Kidney glomerular epithelial cell (primary cell): ENCODE measurements around the gene CLDN9.
"Not testable (repeated sequence)": the region's sequence is repeated elsewhere in the genome, so short reads cannot be mapped to it uniquely, and the experiment has no call there.

Experiments
- DNase-seq: peaks from one replicate; lab custom pipeline; 2025; lab: John Stamatoyannopoulos, UW

Gene CLDN9

DNA sequence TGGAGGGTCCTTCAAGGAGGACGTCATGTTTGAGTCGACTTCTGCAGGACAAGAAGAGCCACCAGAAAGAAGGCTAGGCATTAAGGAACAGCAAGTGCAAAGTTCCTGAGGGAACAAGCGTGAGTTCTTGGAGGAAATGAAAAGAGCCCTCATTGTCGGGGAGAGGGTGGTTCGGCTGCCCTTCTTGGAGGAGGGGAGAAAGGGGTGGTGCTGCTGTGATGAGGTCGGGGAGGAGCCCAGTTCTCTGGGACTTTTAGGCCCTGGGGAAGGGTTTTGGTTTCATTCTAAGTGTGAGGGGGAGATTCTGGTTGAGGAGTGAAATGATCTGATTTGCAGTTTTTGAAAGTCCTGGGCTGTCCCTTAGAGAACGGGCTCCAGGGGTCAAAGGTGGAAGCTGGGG lies 19.9 kb downstream of the CLDN9 start:
- DNase-seq: no peak

DNA sequence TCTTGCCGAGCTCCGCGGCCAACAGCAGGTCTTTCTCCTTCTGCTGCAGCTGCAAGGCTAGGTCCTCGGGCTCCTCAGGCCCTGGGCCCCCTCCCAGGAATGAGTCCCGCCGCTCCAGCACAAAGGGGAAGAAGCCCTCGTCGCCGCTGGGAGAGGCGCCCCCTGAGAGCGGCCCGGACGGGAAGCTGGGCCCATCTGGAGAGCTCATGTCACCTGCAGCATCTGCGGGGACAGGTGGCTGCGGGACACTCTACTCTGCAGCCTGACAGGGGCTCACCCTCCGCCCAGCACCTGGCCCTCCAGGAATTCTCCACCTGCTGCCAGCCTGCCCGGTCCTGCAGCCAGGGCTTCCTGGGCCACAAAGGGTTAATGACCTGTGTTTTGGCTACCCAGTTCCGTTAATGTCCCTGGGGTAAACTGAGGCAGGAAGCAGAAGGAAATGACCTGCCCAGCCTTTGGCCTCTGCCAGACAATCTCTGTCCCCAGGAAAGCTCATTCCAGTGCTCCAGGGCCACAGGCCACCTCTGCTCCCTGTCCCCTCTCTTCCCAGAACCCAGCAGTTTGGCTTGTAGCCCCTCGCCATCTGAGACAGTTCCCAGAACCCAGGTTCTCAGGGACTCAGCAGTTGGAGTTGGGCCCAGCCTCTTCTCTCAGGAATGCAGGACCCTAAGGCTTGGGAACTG lies 22.7 kb downstream of the CLDN9 start:
- no peak for DNase-seq

- DNase-seq: no peak
These were observed 23.4 kb downstream of the CLDN9 start for GRCh38 chr16:3035972-3036725.

DNA sequence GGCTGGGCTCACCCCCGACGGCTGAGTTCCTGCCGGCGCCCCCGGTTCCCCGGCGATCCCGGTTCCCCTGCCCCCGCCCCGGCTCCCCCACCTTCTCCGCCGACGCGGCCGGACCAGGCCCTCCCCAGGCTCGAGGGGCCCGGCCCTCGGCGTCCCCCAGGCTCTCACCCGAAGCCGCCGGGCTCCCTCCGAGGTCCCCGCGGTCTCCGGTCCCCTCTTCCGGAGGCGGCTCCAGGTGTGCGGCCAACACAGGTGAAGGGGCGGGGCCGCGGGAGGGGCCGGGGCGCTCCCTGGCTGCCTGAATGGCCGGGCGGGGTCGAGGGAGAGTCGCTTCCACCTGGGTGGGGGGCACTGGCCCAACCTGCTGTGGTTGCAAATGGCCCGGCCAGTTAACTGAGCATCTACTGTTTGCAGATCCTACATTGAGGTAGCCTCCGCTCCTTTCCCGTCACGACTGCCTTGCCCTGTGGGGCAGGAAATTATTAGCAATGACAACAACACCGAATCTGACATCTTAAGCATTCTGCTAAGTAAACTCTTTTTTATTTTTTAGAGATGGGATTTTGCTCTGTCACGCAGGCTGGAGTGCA lies 24.1 kb downstream of the CLDN9 start, which contains the start of gene BICDL2:
TSS of gene BICDL2 (minus strand) at position 219 of the 590 bp plus-strand sequence. CDS start 1,448 bp downstream, outside the sequence.
- DNase-seq: no peak

- no peak for DNase-seq
These were observed 25.5 kb downstream of the CLDN9 start for GRCh38 chr16:3038256-3038655.

DNA sequence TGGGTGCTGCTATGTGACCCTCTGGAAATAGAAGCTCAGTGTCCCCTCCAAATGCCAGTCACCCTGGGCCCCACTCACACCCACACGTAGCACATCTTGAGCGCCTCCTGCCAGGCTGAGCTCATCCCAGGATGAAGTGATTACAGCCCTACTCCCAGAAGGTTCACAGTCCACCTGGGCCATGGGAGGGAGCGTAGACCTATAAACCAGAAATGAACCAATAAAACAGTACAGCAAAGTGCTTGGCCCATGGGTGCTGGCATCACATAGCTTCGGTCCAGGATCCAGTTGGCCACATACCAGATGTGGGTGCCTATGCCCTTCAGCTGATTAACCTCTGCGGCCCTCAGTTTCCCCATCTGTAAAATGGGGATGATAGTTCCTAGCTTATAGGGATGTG lies 26.2 kb downstream of the CLDN9 start:
- DNase-seq: no peak

- no peak for DNase-seq
These were observed 29.7 kb downstream of the CLDN9 start for GRCh38 chr16:3042376-3042775.

- DNase-seq: no peak
These were observed 32.0 kb downstream of the CLDN9 start for GRCh38 chr16:3044708-3045107.

GRCh38 chr16:3045758-3046640 lies 33.3 kb downstream of the CLDN9 start, which contains the start of gene MMP25:
Gene MMP25 (plus strand): TSS chr16:3046561. CDS start chr16:3046918, 357 bp downstream.
- DNase-seq: no peak

- no peak for DNase-seq
These were observed 34.1 kb downstream of the CLDN9 start for GRCh38 chr16:3046641-3047386.

DNA sequence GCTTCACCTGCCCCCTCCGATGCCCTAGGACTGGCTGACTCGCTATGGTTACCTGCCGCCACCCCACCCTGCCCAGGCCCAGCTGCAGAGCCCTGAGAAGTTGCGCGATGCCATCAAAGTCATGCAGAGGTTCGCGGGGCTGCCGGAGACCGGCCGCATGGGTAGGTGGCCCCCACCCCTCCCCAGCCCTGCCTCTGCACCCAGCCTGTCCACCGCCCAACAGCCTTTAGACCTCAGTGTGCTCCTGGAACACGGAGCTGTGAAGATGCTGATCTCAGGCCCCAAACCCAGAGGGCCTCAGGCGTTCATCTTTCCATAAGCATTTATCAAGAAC lies 34.6 kb downstream of the CLDN9 start:
- DNase-seq: no peak

- no peak for DNase-seq
These were observed 37.3 kb downstream of the CLDN9 start for GRCh38 chr16:3049921-3050481.

DNA sequence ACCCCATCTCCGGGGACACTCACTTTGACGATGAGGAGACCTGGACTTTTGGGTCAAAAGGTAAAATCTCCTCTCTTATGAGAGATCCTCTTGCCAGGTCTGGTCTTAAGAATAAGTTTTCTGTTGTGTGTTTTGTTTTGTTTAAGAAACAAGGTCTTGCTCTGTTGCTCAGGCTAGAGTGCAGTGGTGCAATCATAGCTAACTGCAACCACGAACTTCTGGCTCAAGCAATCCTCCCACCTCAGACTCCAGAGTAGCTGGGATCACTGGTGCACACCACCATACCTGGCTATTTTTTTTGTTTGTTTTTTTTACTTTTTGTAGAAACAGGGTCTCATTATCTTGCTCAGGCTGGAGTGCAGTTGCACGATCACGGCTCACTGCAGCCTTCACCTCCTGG lies 37.8 kb downstream of the CLDN9 start:
- DNase-seq: no peak

DNA sequence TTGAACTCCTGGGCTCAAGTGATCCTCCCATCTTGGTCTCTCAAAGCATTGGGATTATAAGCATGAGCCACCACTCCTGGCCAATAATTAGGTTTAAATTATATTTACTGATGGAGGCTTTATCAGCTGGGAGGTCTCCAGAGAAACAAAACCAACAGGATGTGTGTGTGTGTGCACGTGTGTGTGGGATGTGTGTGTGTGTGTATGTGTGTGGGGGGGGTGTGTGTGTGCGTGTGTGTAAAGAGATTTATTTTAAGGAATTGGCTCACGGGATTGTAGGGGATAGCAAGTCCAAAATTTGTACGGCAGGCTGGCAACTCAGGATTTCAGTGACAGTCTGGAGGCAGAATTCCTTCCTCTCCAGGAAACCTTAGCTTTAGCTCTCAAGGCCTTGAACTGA lies 38.3 kb downstream of the CLDN9 start:
- no peak for DNase-seq

DNA sequence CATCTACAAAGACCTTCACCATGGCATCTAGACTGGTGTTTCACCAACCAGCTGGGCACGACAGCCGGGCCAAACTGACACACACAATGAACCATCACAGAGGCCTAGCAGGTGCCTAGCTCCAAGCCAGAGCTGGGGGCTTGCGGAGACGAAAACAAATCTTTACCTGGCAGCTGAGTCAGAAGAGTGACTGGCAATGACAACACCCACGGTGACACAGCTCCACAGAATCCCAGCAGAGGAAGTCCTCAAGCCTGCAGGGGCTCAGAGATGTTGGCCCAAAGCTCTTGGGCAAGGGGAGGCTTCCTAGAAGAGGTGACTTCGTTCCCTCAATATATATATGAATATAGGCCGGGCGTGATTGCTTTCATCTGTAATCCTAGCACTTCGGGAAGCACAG lies 38.8 kb downstream of the CLDN9 start:
- no peak for DNase-seq

DNA sequence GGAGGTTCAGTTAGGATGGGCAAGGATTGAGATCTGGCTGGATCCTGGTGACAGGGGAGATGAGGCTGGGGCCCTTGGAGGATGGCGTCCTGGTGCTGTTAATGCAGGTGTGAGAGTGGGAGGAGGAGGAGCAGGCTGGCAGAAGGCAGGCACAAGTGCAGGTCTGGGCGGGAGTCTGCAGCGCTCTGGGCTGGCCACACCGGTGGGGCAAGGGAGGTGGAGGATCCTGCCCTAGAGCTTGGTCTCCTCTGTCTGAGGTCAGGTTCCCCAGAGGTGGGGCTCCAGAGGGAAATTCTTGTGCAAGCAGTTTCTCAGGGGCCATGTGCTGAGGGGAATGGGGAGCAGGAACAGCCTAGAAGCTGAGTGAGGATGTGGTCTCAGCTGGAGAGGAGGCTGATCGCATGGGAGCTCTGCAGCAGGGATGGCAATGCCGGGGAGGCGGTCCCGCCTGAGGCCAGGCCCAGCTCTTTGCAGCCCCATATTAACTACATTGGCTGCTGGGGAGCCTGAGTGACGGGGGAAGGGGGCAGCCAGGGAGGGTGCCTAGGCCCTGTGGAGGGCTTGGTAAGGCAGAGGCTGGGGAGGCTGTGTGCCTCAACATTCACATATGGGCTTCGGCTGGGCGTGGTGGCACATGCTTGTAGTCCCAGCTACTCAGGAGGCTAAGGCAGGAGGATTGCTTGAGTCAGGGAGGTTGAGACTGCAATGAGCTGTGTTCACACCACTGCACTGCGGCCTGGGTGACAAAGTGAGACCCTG lies 40.0 kb downstream of the CLDN9 start:
- not testable (repeated sequence) for DNase-seq

DNA sequence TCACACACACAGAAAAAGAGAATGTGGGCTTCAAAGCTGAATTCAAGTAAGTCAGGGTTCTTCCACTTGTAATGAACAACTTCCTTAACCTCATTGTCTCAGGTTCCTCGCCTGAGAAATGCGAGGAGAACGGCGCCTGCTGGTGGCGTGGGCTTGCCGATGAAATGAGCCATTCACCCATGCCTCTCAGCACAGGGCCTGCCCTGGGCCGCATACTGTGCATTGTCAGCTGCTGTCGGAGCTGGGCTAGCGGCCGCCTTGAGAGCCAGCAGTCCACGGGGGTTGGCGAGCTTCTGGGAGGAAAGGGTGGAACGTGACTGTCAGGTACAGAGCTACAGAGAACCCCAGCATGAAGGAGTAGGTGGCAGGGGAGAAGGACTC lies 40.6 kb downstream of the CLDN9 start:
- not testable (repeated sequence) for DNase-seq

DNA sequence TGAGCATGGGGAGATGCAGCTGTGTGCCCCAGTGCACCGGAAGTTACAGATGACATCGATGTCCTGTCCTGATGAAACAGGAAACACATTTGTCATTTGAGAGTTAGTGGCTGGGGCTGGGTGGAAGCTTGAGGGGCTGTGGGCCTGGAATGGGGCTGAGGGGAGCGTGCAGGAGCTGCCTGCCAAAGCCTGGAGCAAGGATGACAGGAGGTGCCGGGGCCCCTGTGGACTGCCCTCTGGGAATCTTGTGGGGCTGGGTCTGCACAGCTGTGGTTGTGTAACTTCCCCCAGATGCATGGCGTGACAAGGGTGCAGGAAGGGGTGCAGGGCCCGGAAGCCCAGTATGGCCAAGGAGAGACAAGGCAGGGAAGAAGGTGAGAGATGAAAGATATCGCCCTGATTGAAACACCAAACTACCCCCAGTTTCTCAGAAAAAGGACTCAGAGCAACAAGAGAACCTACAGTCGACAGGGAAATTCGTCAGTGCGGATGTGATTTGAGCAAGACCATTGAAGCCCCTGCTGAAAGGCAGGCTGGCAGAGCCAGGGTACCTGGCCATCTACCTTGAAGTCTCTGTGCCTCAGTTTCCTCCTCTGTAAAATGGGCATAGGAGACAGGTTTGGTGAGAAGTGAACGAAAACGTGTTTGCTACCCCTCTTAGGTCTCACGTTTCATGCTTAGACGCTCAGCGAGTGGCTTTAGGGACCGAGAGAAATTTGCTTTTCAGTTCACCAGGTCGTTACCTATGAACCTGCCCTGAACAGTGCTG lies 42.4 kb downstream of the CLDN9 start:
- DNase-seq: no peak

DNA sequence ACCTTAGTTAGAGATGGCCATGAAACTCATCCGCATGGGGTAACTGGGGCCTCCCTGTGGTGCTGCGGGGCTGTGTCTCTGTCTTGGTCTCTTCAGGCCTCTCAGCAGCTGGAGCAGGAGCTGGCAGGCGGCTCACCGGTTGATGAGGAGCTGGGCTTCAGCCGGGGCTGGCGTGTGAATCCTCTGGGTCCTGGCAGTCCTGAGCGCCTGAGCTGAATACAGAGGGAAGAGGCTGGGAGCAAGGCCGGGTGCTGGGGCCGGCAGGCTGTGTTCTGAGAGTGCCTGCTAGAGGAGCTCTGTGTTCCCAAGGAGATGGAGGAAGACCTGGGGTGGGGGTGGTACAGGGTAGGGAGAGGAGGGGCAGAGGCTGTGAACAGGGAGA lies 43.0 kb downstream of the CLDN9 start:
- DNase-seq: not testable (repeated sequence)
